Endothelial cell of umbilical vein (primary cell): ENCODE results near the gene EEF1AKMT2. TPM values are rescaled to one million over a fixed set of nuclear protein-coding genes. Genes with fewer than 3 reads are reported as not detected.

Experiments
- BruUV-seq: library from RNA; stranded (reverse); fragments of 400-500 nt; replicated peaks from 2 replicates; lab custom pipeline; 2021; lab: Mats Ljungman, UMichigan
- CTCF ChIA-PET: fragments of 300-600, 350-600 bp; sonication (Branson Sonifier 250); formaldehyde crosslinking; loops from one replicate; lab custom pipeline; 2021; ENCODE audit warnings: antibody characterized with exemption, inconsistent platforms; lab: Charles Lee
- POLR2A ChIA-PET: fragments of 300-600, 350-600 bp; sonication (Branson Sonifier 250); formaldehyde crosslinking; loops from one replicate; lab custom pipeline; 2021; ENCODE audit warnings: antibody characterized with exemption, inconsistent platforms; lab: Charles Lee
- DNase-seq: peaks from one replicate; pipeline ENCODE4 v3.0.0-alpha.2; 2011; ENCODE audit warnings: low read depth, low spot score
- FAIRE-seq: peaks from 2 replicates; lab custom pipeline; 2011; peaks lifted over from hg19 to GRCh38; lab: Jason Lieb, UNC
- H2AFZ ChIP-seq: 2 replicates; pipeline ENCODE4 v1.6.0; 2012; ENCODE audit warnings: low read depth, low read length, control low read depth, inconsistent platforms
- H3K27ac ChIP-seq: 2 replicates; pipeline ENCODE4 v1.5.1; 2011; ENCODE audit warnings: low read depth, mild to moderate bottlenecking, control low read depth, low read length, moderate library complexity; ENCODE audit not compliant: insufficient read depth
- H3K27me3 ChIP-seq, 2 experiments: 2 replicates each; pipeline versions ENCODE4 v1.6.0 to v1.6.1; 2011; ENCODE audit warnings: low read length in 2 of 2, mixed read lengths in 1 of 2; ENCODE audit not compliant: control insufficient read depth in 2 of 2, insufficient read depth in 2 of 2
- H3K36me3 ChIP-seq, 2 experiments: 2 replicates in 1 of 2; 3 replicates in 1 of 2; pipeline ENCODE4 v1.5.1; 2011; ENCODE audit warnings: low read length in 2 of 2, mild to moderate bottlenecking in 1 of 2, moderate library complexity in 1 of 2; ENCODE audit not compliant: control insufficient read depth in 2 of 2, insufficient read depth in 2 of 2; ENCODE audit errors: extremely low read depth in 1 of 2
- H3K4me1 ChIP-seq: 3 replicates; pipeline ENCODE4 v1.5.1; 2011; ENCODE audit warnings: mild to moderate bottlenecking, low read length; ENCODE audit not compliant: control insufficient read depth, insufficient read depth; ENCODE audit errors: extremely low read depth
- H3K4me2 ChIP-seq: 2 replicates; pipeline ENCODE4 v1.6.1; 2011; ENCODE audit warnings: low read length, control low read depth, mixed read lengths; ENCODE audit not compliant: insufficient read depth
- H3K4me3 ChIP-seq, 3 experiments: fragments of 200-600 bp in 1 of 3; sonication (generic), shearing (Covaris generic) in 1 of 3; replicated peaks in 1 of 3; 2 replicates each; pipeline ENCODE4 v1.5.1; 2011 to 2016; ENCODE audit warnings: control low read depth in 3 of 3, low read length in 3 of 3, mild to moderate bottlenecking in 2 of 3, inconsistent platforms in 1 of 3, low read depth in 1 of 3, moderate library complexity in 1 of 3; ENCODE audit not compliant: insufficient read depth in 1 of 3
- H3K79me2 ChIP-seq: 2 replicates; pipeline ENCODE4 v1.6.0; 2012; ENCODE audit warnings: low read length, inconsistent platforms; ENCODE audit not compliant: control insufficient read depth, insufficient read depth
- H3K9ac ChIP-seq: replicated peaks from 2 replicates; pipeline ENCODE3; 2011; ENCODE audit warnings: low read length, control low read depth; ENCODE audit not compliant: insufficient read depth; ENCODE audit errors: extremely low read depth
- H3K9me1 ChIP-seq: replicated peaks from 3 replicates; pipeline ENCODE4 v1.6.0; 2011; ENCODE audit warnings: mild to moderate bottlenecking, low read length; ENCODE audit not compliant: control insufficient read depth, insufficient read depth; ENCODE audit errors: extremely low read depth
- H3K9me3 ChIP-seq: replicated peaks from 2 replicates; pipeline ENCODE4 v1.5.1; 2012; ENCODE audit warnings: low read length, inconsistent platforms; ENCODE audit not compliant: control insufficient read depth, insufficient read depth
- H4K20me1 ChIP-seq: replicated peaks from 2 replicates; pipeline ENCODE3; 2011; ENCODE audit warnings: mild to moderate bottlenecking, low read length; ENCODE audit not compliant: control insufficient read depth, insufficient read depth; ENCODE audit errors: extremely low read depth
- FOS ChIP-seq: IDR thresholded peaks from 2 replicates; pipeline ENCODE4 v1.6.1; 2011; ENCODE audit warnings: mild to moderate bottlenecking, low read length, moderate library complexity, borderline replicate concordance; ENCODE audit not compliant: insufficient read depth
- GATA2 ChIP-seq: IDR thresholded peaks from 2 replicates; pipeline ENCODE4 v1.7.0; 2011; ENCODE audit warnings: low read depth, mild to moderate bottlenecking, moderate library complexity, mixed read lengths, low read length; ENCODE audit not compliant: insufficient read length, insufficient read depth
- JUN ChIP-seq: IDR thresholded peaks from 2 replicates; pipeline ENCODE4 v1.6.1; 2011; ENCODE audit warnings: borderline replicate concordance, low read depth; ENCODE audit not compliant: insufficient read length, insufficient read depth
- MYC ChIP-seq: IDR thresholded peaks from one replicate; pipeline ENCODE4 v1.6.1; 2011; ENCODE audit warnings: mild to moderate bottlenecking, low read depth, low read length
- POLR2A ChIP-seq: IDR thresholded peaks from 2 replicates; pipeline ENCODE4 v1.6.1; 2012; ENCODE audit warnings: low read depth, mild to moderate bottlenecking, control low read depth, low read length
- dilution Hi-C: fragments of 300-500 bp; cut with MboI; formaldehyde crosslinking; loops from one replicate; pipeline ENCODE4 v1.15.0; 2019; ENCODE audit warnings: low sequenced_read_pairs; ENCODE audit not compliant: extremely low pct_ligation_motif_present
- intact Hi-C: fragments of 100-400 bp; cut with micrococcal nuclease; formaldehyde crosslinking; loops from one replicate; pipeline ENCODE4 v1.10.0; 2022
- polyA plus RNA-seq, 4 experiments: library from polyadenylated mRNA; depleted of rRNA in 3 of 4; stranded (reverse) in 3 of 4; unstranded in 1 of 4; fragments of >200 nt; gene quantifications; 2 replicates each; pipeline versions ENCODE4 v1.2.1 to v1.2.3, GENCODE V29; 2011 to 2012; ENCODE audit warnings: missing spikeins in 1 of 4
- total RNA-seq: library from RNA; stranded (reverse); gene quantifications from 2 replicates; pipeline ENCODE4 v1.2.3, GENCODE V29; 2021
- TF ChIP-seq, protein P1 (sequence below): IDR thresholded peaks from 2 replicates; pipeline ENCODE4 v1.6.1; 2011; ENCODE audit not compliant: insufficient read depth, insufficient read length
- TF ChIP-seq, protein P2 (sequence below), 2 donors: IDR thresholded peaks; 1 replicate in 1 of 2; 2 replicates in 1 of 2; pipeline ENCODE4 v1.5.1; 2011; ENCODE audit warnings: low read length in 2 of 2, mild to moderate bottlenecking in 2 of 2, moderate library complexity in 2 of 2, control low read depth in 1 of 2, inconsistent platforms in 1 of 2, low read depth in 1 of 2; ENCODE audit not compliant: insufficient read depth in 1 of 2; ENCODE audit errors: extremely low read depth in 1 of 2

EEF1AKMT2 gene
- total and polyA plus RNA-seq, 2 donors (not counting 3 experiments of a cell fraction or from before 2014, with no cell fraction given), result 8.5 to 21.3 TPM

DNA sequence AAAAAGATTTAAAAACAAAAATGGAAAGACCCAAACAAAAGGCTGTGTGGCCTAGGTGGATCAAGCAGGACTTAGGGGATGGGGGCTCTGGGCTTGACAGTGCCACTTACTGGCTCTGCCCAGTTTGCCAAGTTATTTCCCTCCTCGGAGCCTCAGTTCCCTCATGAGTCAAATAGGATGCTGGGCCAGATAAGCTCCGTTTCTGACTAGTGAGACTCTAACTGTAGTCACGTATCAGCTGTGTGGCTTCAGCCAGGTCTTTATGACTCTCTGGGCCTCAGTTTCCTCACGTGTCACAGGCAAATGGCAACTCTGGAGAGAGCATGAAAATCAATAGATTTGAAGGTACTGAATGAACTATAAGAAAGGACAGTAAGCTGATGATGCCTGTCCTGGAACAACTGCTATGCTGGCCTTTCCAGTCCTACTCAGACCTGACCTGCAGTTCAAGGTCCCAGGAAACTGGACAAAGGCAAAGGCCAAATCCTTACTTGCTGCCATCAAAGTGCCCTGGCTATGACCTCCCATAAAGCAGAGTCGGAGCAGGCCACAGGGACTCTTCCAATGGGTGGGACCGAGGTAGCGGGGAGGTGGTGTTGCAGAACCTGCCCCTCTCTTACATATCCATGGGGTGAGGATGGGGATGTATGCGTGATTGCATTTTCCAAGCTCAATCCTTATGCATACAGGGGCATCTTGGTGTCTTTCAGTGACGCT lies 74.5 kb downstream of the EEF1AKMT2 start:
- H3K27ac ChIP-seq, result no peak overlapping the region
- H3K79me2 ChIP-seq, result peaks cover 2% of the 10 kb centered on the region
- H3K9me1 ChIP-seq, result no peaks in the 10 kb centered on the region
- no peaks in the 10 kb centered on the region for H3K9me3 ChIP-seq
- ChIA-PET POLR2A (interaction anchor here (1.4 kb wide), 1 partner anchor 15 kb away, joined by 3 read pairs; no protein-coding TSS in a partner anchor), CTCF (interaction anchor here (0.9 to 4.9 kb wide), 12 partner anchors 9 to 176 kb away, joined by 3 to 60 read pairs (median 6); no protein-coding TSS in a partner anchor)
- peaks cover 23% of the 10 kb centered on the region for H3K4me1 ChIP-seq
- no TSS peak for BruUV-seq
- TF ChIP-seq FOS (no peak), POLR2A (no peak), MYC (no peak), GATA2 (no peak)
- TF ChIP-seq, protein P1, sequence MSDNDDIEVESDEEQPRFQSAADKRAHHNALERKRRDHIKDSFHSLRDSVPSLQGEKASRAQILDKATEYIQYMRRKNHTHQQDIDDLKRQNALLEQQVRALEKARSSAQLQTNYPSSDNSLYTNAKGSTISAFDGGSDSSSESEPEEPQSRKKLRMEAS, result no peak
- H2AFZ ChIP-seq, result no peak overlapping the region
- no peak for DNase-seq
- intact Hi-C loops, result no loop called here
- H3K9ac ChIP-seq, result no peak overlapping the region
- no peaks in the 10 kb centered on the region for H4K20me1 ChIP-seq
- no peak for FAIRE-seq
- no peak overlapping the region for H3K4me2 ChIP-seq
- no peaks in the 10 kb centered on the region for H3K36me3 ChIP-seq
- no peak overlapping the region for H3K4me3 ChIP-seq
- H3K27me3 ChIP-seq, result no peaks in the 10 kb centered on the region
- dilution Hi-C loops, result no loop called here

DNA sequence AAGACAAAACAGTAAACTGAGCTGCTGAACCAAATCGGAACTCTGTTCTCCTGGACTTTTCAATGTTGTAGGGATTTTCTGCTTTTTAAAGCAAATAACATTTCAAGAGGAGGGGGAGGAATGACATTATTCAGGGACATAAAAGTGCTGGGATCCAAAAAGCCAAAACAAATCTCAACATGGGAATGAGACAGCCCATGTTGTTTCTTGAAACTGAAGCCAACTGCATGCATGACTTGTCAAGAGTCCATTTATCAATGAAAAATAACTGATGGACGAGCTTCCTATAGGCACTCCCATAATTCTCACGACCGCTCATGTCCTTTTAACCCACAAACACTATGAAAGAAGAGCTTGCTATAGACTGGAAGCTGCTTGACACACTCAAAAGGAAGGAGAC lies 75.3 kb downstream of the EEF1AKMT2 start:
- no TSS peak for BruUV-seq
- H3K9ac ChIP-seq, result no peak overlapping the region
- FAIRE-seq, result no peak

More for the DNA sequence above, 75.3 kb downstream of the EEF1AKMT2 start:
- H3K4me1 ChIP-seq, result peaks cover 20% of the 10 kb centered on the region
- H3K4me3 ChIP-seq, result no peak overlapping the region
- no peak overlapping the region for H2AFZ ChIP-seq
- TF ChIP-seq POLR2A (no peak), GATA2 (no peak), JUN (no peak)
- TF ChIP-seq, protein P1, result no peak
- TF ChIP-seq, protein P2, sequence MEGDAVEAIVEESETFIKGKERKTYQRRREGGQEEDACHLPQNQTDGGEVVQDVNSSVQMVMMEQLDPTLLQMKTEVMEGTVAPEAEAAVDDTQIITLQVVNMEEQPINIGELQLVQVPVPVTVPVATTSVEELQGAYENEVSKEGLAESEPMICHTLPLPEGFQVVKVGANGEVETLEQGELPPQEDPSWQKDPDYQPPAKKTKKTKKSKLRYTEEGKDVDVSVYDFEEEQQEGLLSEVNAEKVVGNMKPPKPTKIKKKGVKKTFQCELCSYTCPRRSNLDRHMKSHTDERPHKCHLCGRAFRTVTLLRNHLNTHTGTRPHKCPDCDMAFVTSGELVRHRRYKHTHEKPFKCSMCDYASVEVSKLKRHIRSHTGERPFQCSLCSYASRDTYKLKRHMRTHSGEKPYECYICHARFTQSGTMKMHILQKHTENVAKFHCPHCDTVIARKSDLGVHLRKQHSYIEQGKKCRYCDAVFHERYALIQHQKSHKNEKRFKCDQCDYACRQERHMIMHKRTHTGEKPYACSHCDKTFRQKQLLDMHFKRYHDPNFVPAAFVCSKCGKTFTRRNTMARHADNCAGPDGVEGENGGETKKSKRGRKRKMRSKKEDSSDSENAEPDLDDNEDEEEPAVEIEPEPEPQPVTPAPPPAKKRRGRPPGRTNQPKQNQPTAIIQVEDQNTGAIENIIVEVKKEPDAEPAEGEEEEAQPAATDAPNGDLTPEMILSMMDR (IDR thresholded peaks at IDR 0.05; ENCODE audit: extremely low read depth in 1 of 2, insufficient read depth in 1 of 2, low read depth in 1 of 2, low read length in 2 of 2), result no peak
- intact Hi-C loops, result no loop called here
- no peak overlapping the region for H3K4me2 ChIP-seq
- H3K9me1 ChIP-seq, result no peaks in the 10 kb centered on the region
- no peak for DNase-seq
- H3K9me3 ChIP-seq, result no peaks in the 10 kb centered on the region
- H4K20me1 ChIP-seq, result no peaks in the 10 kb centered on the region
- H3K27me3 ChIP-seq, result no peaks in the 10 kb centered on the region
- dilution Hi-C loops, result no loop called here
- no peak overlapping the region for H3K27ac ChIP-seq
- no peaks in the 10 kb centered on the region for H3K36me3 ChIP-seq
- peaks cover 2% of the 10 kb centered on the region for H3K79me2 ChIP-seq
- ChIA-PET POLR2A (no interaction called here), CTCF (interaction anchor here (2.2 to 4.9 kb wide), 5 partner anchors 8 to 30 kb away, joined by 5 to 60 read pairs (median 23); no protein-coding TSS in a partner anchor)
